ENCODE results near the gene REEP3. TPM values are rescaled to one million over a fixed set of nuclear protein-coding genes. Genes with fewer than 3 reads are reported as not detected.
"Not testable (repeated sequence)": the region's sequence is repeated elsewhere in the genome, so short reads cannot be mapped to it uniquely, and the experiment has no call there.

The REEP3 gene
- total RNA-seq, 2 donors from 2014 or later: 20.8 to 22.1 TPM

DNA sequence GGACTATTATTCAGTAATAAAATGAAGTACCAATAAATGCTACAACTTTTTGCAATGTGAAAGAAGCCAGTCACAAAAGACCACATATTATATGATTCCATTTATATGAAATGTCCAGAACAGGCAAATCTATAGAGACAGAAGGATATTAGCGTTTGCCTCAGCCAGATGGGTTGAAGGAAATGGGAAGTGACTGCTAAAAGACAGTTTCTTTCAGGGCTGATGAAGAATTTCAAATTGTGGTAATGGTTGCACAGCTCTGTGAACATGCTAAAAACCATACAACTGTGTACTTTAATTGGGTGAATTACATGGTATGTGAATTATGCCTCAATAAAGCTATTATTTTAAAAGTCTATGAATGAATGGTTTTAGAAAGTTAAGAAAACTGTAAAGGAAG lies 23.9 kb upstream of the REEP3 start:
- 82 to 92% methylated on average over 1 of the region's 1 CpG for WGBS, 2 donors
- ATAC-seq: no peak

DNA sequence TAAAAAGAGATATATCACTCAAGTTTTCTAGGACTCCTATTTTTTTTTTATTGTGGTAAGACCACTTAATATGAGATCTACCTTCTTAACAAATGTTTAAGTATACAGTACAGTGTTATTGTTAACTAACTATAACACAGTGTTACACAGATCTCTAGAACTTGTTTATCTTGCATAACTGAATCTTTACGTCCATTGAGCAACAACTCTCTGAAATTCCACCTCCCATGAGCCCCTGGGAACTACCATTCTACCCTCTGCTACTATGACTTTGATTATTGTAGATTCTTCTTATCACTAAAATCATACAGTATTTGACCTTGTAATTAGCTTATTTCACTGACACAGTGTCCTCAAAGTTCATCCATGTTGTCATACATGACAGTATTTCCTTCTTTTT lies 22.5 kb upstream of the REEP3 start:
- TF ChIP-seq, protein P1, sequence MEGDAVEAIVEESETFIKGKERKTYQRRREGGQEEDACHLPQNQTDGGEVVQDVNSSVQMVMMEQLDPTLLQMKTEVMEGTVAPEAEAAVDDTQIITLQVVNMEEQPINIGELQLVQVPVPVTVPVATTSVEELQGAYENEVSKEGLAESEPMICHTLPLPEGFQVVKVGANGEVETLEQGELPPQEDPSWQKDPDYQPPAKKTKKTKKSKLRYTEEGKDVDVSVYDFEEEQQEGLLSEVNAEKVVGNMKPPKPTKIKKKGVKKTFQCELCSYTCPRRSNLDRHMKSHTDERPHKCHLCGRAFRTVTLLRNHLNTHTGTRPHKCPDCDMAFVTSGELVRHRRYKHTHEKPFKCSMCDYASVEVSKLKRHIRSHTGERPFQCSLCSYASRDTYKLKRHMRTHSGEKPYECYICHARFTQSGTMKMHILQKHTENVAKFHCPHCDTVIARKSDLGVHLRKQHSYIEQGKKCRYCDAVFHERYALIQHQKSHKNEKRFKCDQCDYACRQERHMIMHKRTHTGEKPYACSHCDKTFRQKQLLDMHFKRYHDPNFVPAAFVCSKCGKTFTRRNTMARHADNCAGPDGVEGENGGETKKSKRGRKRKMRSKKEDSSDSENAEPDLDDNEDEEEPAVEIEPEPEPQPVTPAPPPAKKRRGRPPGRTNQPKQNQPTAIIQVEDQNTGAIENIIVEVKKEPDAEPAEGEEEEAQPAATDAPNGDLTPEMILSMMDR (IDR thresholded peaks at IDR 0.05): no peak
- TF ChIP-seq POLR2A (IDR thresholded peaks at IDR 0.05): no peak
- no peaks in the 10 kb centered on the region for H3K4me1 ChIP-seq
- DNase-seq: no peak
- 66 to 75% methylated on average over 1 of the region's 1 CpG for WGBS, 2 donors
- no peaks in the 10 kb centered on the region for H3K9me3 ChIP-seq
- no peak overlapping the region for H3K4me3 ChIP-seq
- intact Hi-C loops (cut with DNase I): no loop called here
- ATAC-seq: no peak
- no peak overlapping the region for H3K27ac ChIP-seq
- H3K27me3 ChIP-seq: no peaks in the 10 kb centered on the region
- no peaks in the 10 kb centered on the region for H3K36me3 ChIP-seq (replicated peaks in 1 of 2; ENCODE audit: insufficient read depth in 1 of 2, low read depth in 2 of 2)

More for the DNA sequence above, 23.9 kb upstream of the REEP3 start:
- intact Hi-C loops (cut with DNase I): no loop called here
- Histone ChIP-seq H3K9me3 (no peaks in the 10 kb centered on the region), H3K27me3 (no peaks in the 10 kb centered on the region), H3K27ac (no peak overlapping the region), H3K36me3 (replicated peaks in 1 of 2; ENCODE audit: insufficient read depth in 1 of 2, low read depth in 2 of 2) (no peaks in the 10 kb centered on the region), H3K4me1 (peaks cover under 1% of the 10 kb centered on the region), H3K4me3 (no peak overlapping the region)
- no peak for DNase-seq
- no peak for TF ChIP-seq POLR2A (IDR thresholded peaks at IDR 0.05)
- TF ChIP-seq, protein P1 (IDR thresholded peaks at IDR 0.05): no peak

DNA sequence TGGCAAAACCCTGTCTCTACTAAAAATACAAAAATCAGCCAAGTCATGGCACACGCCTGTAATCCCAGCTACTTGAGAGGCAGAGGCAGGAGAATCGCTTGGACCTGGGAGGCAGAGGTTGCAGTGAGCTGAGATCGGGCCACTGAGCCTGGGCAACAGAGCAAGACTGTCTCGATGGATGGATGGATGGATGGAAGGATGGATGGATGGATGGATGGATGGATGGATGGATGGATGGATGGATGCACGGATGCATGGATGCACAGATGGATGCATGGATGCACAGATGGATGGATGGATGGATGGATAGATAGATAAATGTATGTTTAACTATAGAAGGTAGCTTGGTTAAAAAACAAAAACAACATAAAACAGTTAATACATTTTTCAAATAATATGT lies 20.6 kb upstream of the REEP3 start:
- H3K4me3 ChIP-seq; H3K4me1 ChIP-seq; intact Hi-C loops (cut with DNase I); DNase-seq; ATAC-seq; H3K27me3 ChIP-seq; H3K36me3 ChIP-seq (replicated peaks in 1 of 2; ENCODE audit: insufficient read depth in 1 of 2, low read depth in 2 of 2); H3K9me3 ChIP-seq; H3K27ac ChIP-seq: not testable (repeated sequence)
- 93 to 95% methylated on average over 5 of the region's 5 CpGs for WGBS, 2 donors

DNA sequence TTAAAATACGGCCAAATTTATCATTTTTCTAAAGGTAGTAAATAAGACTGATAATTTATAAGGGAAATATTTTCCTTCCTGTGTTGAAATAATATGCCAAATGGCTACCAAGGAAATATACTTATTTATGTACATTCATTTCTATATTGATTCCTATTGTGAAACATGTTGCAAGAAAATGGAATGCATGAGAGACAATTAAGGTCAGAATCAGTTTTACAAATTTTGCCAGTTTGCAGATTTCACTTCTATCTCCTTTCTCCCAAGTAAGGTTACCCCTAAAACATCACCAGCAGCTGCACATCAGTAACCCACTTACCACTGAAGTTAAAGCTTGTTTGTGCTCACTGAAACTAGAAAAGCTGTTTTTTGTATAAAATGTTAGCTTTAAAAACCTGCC lies 19.2 kb upstream of the REEP3 start:
- ATAC-seq (no peak), DNase-seq (no peak)
- TF ChIP-seq, protein P1 (IDR thresholded peaks at IDR 0.05): no peak
- no peak for TF ChIP-seq POLR2A (IDR thresholded peaks at IDR 0.05)
- Histone ChIP-seq H3K36me3 (replicated peaks in 1 of 2; ENCODE audit: insufficient read depth in 1 of 2, low read depth in 2 of 2) (no peaks in the 10 kb centered on the region), H3K4me3 (no peak overlapping the region), H3K27me3 (no peaks in the 10 kb centered on the region), H3K27ac (no peak overlapping the region), H3K9me3 (no peaks in the 10 kb centered on the region), H3K4me1 (peaks cover 8% of the 10 kb centered on the region)
- WGBS, 2 donors: 86% methylated on average over 1 of the region's 1 CpG
- intact Hi-C loops (cut with DNase I): no loop called here

DNA sequence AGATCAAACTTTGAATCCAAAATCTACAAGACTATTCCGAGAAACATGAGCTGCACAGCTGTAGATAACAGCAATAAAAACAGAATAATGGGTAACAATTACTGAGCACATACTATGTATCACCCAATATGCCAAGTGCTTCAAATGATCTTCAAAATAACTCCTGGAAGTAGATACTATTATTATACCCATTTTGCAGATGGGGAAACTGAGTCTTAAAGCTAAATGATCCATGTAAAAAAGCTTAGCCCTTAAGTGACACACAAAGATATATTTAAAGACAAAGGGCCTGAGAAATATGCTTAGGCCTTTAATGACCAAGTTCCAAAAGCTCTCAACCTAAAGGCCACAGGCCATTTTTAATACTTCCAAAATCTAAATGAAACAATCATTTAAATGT lies 18.4 kb upstream of the REEP3 start:
- Histone ChIP-seq H3K4me3 (no peak overlapping the region), H3K27ac (no peak overlapping the region), H3K27me3 (no peaks in the 10 kb centered on the region), H3K36me3 (replicated peaks in 1 of 2; ENCODE audit: insufficient read depth in 1 of 2, low read depth in 2 of 2) (no peaks in the 10 kb centered on the region), H3K4me1 (peaks cover 8% of the 10 kb centered on the region), H3K9me3 (no peaks in the 10 kb centered on the region)
- intact Hi-C loops (cut with DNase I): no loop called here
- DNase-seq (no peak), ATAC-seq (no peak)
- no peak for TF ChIP-seq POLR2A (IDR thresholded peaks at IDR 0.05)
- TF ChIP-seq, protein P1 (IDR thresholded peaks at IDR 0.05): no peak
- WGBS, 2 donors: 95 to 96% methylated on average over 1 of the region's 1 CpG

Data from body of pancreas (tissue), 4 donors.